Tibial artery (tissue), 4 donors: Measurements from ENCODE around the gene ZNF497.

Source experiments
- DNase-seq, 2 donors: peaks; one replicate each; pipeline ENCODE4 v3.0.0-alpha.2; 2019
- H3K27ac ChIP-seq, 2 donors: fragments of 200-600 bp; sonication (generic) in 1 of 2; 1 replicate in 1 of 2; 2 replicates in 1 of 2; pipeline ENCODE4 v1.5.1; 2018 to 2019; ENCODE audit warnings: mild to moderate bottlenecking in 1 of 2
- H3K27me3 ChIP-seq, 2 donors: fragments of 200-600 bp; sonication (generic) in 1 of 2; one replicate each; pipeline versions ENCODE4 v1.5.1 to v1.6.0; 2016 to 2019
- H3K36me3 ChIP-seq, 3 donors: fragments of 200-600 bp; sonication (generic) in 2 of 3; one replicate each; pipeline ENCODE4 v1.5.1; 2016 to 2019; ENCODE audit warnings: mild to moderate bottlenecking in 2 of 3
- H3K4me1 ChIP-seq, 4 donors: fragments of 200-600 bp; sonication (generic) in 2 of 4; 1 replicate in 3 of 4; 2 replicates in 1 of 4; pipeline ENCODE4 v1.5.1; 2016 to 2019
- H3K4me3 ChIP-seq, 2 donors: fragments of 200-600 bp; sonication (generic) in 1 of 2; 1 replicate in 1 of 2; 2 replicates in 1 of 2; pipeline ENCODE4 v1.5.1; 2018 to 2019; ENCODE audit warnings: mild to moderate bottlenecking in 2 of 2
- H3K9me3 ChIP-seq, 3 donors: fragments of 200-600 bp; sonication (generic) in 1 of 3; one replicate each; pipeline ENCODE4 v1.5.1; 2016 to 2019
- intact Hi-C: fragments of 100-400 bp; cut with DNase I; formaldehyde crosslinking; loops from one replicate; pipeline ENCODE4 v1.15.0; 2023; ENCODE audit warnings: low total_unique reads
- TF ChIP-seq, protein P1 (sequence below), 2 experiments: fragments of 200-600 bp in 1 of 2; fragments of 450-650 bp in 1 of 2; IDR thresholded peaks; one replicate each; pipeline ENCODE4 v1.5.1; 2017 to 2019; ENCODE audit warnings: antibody characterized with exemption in 2 of 2, mild to moderate bottlenecking in 1 of 2, moderate library complexity in 1 of 2

Gene ZNF497

DNA sequence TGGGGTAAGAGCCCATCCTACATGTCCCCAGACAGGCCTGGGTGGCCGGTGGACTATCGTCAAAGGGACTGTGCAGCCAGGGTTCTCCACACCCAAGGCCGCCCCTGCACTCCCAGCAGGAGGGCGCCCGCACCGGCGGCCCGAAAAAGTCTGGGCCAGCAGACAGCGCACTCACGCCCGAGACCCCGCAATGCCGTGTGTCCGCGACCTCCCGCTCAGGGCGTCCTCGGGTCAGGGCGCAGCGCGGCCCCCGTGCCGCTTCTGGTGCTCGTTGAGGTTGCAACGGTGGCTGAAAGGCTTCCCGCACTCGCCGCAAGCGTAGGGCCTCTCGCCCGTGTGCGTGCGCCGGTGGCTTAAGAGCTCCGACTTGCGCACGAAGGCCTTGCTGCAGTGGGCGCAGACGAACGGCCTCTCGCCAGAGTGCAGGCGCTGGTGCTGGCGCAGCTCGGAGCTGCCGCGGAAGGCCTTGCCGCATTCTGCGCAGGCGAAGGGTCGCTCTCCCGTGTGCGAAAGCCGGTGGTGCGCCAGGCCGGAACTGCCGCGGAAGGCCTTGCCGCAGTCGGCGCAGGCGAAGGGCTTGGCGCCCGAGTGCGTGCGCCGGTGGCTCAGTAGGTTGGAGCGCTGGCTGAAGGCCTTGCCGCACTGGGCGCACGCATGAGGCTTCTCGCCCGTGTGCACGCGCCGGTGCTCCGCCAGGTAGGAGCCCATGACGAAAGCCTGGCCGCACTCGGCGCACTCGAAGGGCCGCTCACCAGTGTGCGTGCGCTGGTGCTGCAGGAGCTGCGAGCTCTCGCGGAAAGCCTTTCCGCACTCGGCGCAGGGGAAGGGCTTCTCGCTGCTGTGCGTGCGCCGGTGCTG lies 6.4 kb downstream of the ZNF497 start:
- TF ChIP-seq, protein P1, sequence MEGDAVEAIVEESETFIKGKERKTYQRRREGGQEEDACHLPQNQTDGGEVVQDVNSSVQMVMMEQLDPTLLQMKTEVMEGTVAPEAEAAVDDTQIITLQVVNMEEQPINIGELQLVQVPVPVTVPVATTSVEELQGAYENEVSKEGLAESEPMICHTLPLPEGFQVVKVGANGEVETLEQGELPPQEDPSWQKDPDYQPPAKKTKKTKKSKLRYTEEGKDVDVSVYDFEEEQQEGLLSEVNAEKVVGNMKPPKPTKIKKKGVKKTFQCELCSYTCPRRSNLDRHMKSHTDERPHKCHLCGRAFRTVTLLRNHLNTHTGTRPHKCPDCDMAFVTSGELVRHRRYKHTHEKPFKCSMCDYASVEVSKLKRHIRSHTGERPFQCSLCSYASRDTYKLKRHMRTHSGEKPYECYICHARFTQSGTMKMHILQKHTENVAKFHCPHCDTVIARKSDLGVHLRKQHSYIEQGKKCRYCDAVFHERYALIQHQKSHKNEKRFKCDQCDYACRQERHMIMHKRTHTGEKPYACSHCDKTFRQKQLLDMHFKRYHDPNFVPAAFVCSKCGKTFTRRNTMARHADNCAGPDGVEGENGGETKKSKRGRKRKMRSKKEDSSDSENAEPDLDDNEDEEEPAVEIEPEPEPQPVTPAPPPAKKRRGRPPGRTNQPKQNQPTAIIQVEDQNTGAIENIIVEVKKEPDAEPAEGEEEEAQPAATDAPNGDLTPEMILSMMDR (IDR thresholded peaks at IDR 0.05) = no peak
- intact Hi-C loops = no loop called here
- peak overlapping the region; percentile 27 to 32 for H3K4me3 ChIP-seq
- H3K9me3 ChIP-seq = no peaks in the 10 kb centered on the region
- peaks cover 0 to 30% (median 14%) of the 10 kb centered on the region in 4 donors for H3K4me1 ChIP-seq
- DNase-seq = no peak
- H3K27ac ChIP-seq = no peak overlapping the region
- peaks cover 0 to 44% of the 10 kb centered on the region in 2 donors for H3K27me3 ChIP-seq
- H3K36me3 ChIP-seq = peaks cover 0 to 17% (median 3%) of the 10 kb centered on the region in 3 donors

DNA sequence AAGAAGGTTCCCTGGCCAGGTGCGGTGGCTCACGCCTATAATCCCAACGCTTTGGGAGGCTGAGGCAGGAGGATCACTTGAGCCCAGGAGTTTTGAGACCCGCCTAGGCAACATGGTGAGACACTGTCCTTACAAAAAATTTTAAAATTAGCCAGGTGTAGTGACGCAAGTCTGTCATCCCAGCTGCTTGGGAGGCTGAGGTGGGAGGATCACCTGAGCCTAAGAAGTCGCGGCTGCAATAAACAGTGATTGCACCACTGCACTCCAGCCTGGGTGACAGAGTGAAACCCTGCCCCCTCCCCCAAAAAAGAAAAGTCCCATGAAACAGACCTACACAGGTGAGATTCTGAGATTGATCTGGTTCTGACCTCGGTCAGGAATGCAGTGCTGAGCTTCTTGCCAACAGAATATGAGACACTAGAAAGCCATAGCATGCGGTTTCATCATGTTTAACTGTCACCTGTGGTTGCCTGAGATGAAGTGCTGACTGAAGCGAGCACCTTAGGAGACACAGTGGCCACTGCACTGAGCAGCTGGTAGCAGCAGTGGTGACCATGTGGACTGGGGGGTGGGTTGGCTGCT lies 7.2 kb downstream of the ZNF497 start:
- Histone ChIP-seq H3K27me3 (peaks cover 0 to 46% of the 10 kb centered on the region in 2 donors), H3K4me3 (no peak overlapping the region), H3K9me3 (no peaks in the 10 kb centered on the region), H3K36me3 (peaks cover 0 to 25% (median 3%) of the 10 kb centered on the region in 3 donors), H3K27ac (no peak overlapping the region), H3K4me1 (peaks cover 0 to 30% (median 17%) of the 10 kb centered on the region in 4 donors)
- no peak for DNase-seq
- TF ChIP-seq, protein P1 (IDR thresholded peaks at IDR 0.05) = no peak
- intact Hi-C loops = no loop called here

- no peak for DNase-seq
- no peaks in the 10 kb centered on the region for H3K9me3 ChIP-seq
- peaks cover 0 to 46% of the 10 kb centered on the region in 2 donors for H3K27me3 ChIP-seq
- H3K27ac ChIP-seq = no peak overlapping the region
- intact Hi-C loops = no loop called here
- H3K36me3 ChIP-seq = peaks cover 0 to 27% (median 3%) of the 10 kb centered on the region in 3 donors
- no peak overlapping the region for H3K4me3 ChIP-seq
- H3K4me1 ChIP-seq = peaks cover 0 to 32% (median 19%) of the 10 kb centered on the region in 4 donors
- TF ChIP-seq, protein P1 (IDR thresholded peaks at IDR 0.05) = no peak
Observed at GRCh38 chr19:58354478-58355030, 8.0 kb downstream of the ZNF497 start.

GRCh38 chr19:58353717-58354477 lies 8.7 kb downstream of the ZNF497 start:
- H3K27ac ChIP-seq = no peak overlapping the region
- peaks cover 0 to 40% of the 10 kb centered on the region in 2 donors for H3K27me3 ChIP-seq
- intact Hi-C loops = no loop called here
- TF ChIP-seq, protein P1 (IDR thresholded peaks at IDR 0.05) = no peak
- no peaks in the 10 kb centered on the region for H3K9me3 ChIP-seq
- H3K4me1 ChIP-seq = peaks cover 0 to 37% (median 22%) of the 10 kb centered on the region in 4 donors
- H3K4me3 ChIP-seq = no peak overlapping the region
- H3K36me3 ChIP-seq = peaks cover 0 to 27% (median 3%) of the 10 kb centered on the region in 3 donors
- DNase-seq = no peak
